ENCODE data around the gene FIGNL1.

FIGNL1 gene

DNA sequence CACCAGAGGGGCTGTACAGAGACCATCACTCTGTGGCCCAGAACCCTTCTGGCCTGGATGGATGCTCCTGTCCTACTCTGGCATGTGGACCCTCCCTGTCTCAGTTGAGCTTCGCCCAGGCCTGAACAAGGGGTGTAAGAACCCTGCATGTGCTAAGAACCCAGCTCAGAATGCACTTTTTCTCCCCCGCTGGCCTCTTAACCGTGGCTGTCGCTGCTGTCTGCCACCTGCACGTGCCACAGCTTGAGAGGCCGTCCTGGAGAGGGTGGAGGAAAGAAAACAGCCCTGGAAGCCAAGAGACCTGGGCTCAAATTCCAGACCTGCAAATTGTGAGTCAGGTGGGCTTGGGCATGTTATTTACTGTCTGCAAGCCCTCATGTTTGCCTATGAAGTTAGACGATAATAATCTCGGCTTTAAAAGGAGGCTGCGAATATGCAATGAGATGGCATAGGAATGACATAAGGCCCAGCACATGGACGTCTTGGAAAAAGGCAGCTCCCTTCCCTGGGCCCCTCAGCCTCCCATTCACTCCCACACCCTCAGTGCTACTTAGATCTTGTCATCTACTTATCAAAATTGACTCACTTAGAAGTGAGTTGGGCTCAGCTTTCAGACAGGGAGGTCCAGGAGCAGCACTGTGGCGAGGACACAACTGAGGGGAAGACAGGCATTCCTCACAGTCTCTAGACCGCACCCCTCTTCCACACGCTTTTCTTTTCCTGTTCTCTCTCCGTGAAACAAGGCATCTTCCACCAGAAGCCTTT lies 31.4 kb downstream of the FIGNL1 start:
- TF ChIP-seq, protein P1, sequence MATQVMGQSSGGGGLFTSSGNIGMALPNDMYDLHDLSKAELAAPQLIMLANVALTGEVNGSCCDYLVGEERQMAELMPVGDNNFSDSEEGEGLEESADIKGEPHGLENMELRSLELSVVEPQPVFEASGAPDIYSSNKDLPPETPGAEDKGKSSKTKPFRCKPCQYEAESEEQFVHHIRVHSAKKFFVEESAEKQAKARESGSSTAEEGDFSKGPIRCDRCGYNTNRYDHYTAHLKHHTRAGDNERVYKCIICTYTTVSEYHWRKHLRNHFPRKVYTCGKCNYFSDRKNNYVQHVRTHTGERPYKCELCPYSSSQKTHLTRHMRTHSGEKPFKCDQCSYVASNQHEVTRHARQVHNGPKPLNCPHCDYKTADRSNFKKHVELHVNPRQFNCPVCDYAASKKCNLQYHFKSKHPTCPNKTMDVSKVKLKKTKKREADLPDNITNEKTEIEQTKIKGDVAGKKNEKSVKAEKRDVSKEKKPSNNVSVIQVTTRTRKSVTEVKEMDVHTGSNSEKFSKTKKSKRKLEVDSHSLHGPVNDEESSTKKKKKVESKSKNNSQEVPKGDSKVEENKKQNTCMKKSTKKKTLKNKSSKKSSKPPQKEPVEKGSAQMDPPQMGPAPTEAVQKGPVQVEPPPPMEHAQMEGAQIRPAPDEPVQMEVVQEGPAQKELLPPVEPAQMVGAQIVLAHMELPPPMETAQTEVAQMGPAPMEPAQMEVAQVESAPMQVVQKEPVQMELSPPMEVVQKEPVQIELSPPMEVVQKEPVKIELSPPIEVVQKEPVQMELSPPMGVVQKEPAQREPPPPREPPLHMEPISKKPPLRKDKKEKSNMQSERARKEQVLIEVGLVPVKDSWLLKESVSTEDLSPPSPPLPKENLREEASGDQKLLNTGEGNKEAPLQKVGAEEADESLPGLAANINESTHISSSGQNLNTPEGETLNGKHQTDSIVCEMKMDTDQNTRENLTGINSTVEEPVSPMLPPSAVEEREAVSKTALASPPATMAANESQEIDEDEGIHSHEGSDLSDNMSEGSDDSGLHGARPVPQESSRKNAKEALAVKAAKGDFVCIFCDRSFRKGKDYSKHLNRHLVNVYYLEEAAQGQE (IDR thresholded peaks at IDR 0.05; ENCODE audit: insufficient read depth in 1 of 2, low read depth in 2 of 2, low read length in 2 of 2) = no peak
- no peak for TF ChIP-seq FOXP2 (optimal IDR thresholded peaks at IDR 0.05; ENCODE audit: borderline replicate concordance, extremely low read depth, extremely low read length, insufficient read depth)
- TF ChIP-seq POLR2AphosphoS5 (IDR thresholded peaks at IDR 0.05; ENCODE audit: low read depth, low read length) = no peak
- no peak for TF ChIP-seq TAF1 (IDR thresholded peaks at IDR 0.05; ENCODE audit: borderline replicate concordance, insufficient read depth, low read length)
- no peak for TF ChIP-seq SIN3A (IDR thresholded peaks at IDR 0.05; ENCODE audit: borderline replicate concordance, insufficient read depth, low read length)

DNA sequence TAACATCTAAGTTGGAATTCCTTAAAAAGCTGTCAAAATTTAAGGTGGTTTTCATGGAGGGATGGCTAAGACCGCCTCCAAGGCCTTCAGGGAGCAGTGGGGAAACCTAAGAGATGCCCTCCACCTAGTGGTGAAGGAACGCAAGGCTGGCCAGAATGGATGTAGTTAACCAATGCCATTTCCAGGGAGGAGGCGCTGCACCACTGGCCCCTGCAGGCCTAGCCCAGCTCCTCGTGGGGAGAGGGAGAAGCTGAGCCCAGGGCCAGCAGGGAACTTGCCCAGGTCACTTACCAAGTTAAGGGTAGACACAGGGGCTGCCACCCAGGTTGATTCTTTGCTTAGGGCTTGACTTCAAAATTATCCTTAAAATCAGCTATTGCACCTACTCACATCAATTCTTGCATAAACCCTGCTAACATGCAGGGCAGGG lies 32.0 kb downstream of the FIGNL1 start:
- TF ChIP-seq TAF1 (IDR thresholded peaks at IDR 0.05; ENCODE audit: borderline replicate concordance, insufficient read depth, low read length) (no peak), SIN3A (IDR thresholded peaks at IDR 0.05; ENCODE audit: borderline replicate concordance, insufficient read depth, low read length) (no peak), FOXP2 (optimal IDR thresholded peaks at IDR 0.05; ENCODE audit: borderline replicate concordance, extremely low read depth, extremely low read length, insufficient read depth) (no peak), POLR2AphosphoS5 (IDR thresholded peaks at IDR 0.05; ENCODE audit: low read depth, low read length) (no peak)
- TF ChIP-seq, protein P1 (IDR thresholded peaks at IDR 0.05; ENCODE audit: insufficient read depth in 1 of 2, low read depth in 2 of 2, low read length in 2 of 2) = no peak

DNA sequence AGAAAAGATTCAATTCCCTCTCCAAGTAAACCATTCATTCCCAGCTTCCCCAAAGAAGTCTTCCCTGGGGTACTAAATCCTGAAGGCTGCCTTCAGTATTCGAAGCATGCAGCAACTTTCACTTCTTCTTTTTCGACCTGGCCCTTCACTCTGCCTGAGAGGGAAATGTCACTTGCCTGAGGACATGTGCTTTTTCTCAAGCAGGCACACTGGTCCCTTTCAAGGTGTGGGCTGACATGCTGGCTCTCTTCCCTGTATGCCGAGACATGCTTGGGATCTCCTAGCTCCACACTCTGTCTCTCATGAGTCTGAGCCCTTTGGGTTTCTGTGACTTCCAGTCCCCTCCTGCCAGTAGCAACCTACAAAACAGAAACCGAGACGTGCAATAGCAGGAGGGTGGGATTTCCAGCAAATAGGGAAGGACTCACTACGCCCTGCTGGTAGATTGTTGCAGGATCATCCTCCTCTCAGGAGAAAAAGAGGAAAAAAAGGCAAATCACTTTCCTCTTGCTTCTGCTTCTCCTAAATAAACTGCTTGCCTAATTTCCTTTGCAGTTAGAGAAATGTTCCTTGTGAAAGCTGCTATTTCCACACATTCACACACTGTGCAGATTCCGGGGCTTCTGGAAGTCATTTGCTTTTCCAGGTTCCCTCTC lies 33.5 kb downstream of the FIGNL1 start:
- TF ChIP-seq, protein P1 (IDR thresholded peaks at IDR 0.05; ENCODE audit: insufficient read depth in 1 of 2, low read depth in 2 of 2, low read length in 2 of 2) = no peak
- TF ChIP-seq SIN3A (IDR thresholded peaks at IDR 0.05; ENCODE audit: borderline replicate concordance, insufficient read depth, low read length) = no peak
- no peak for TF ChIP-seq TAF1 (IDR thresholded peaks at IDR 0.05; ENCODE audit: borderline replicate concordance, insufficient read depth, low read length)
- no peak for TF ChIP-seq FOXP2 (optimal IDR thresholded peaks at IDR 0.05; ENCODE audit: borderline replicate concordance, extremely low read depth, extremely low read length, insufficient read depth)
- TF ChIP-seq POLR2AphosphoS5 (IDR thresholded peaks at IDR 0.05; ENCODE audit: low read depth, low read length) = no peak

DNA sequence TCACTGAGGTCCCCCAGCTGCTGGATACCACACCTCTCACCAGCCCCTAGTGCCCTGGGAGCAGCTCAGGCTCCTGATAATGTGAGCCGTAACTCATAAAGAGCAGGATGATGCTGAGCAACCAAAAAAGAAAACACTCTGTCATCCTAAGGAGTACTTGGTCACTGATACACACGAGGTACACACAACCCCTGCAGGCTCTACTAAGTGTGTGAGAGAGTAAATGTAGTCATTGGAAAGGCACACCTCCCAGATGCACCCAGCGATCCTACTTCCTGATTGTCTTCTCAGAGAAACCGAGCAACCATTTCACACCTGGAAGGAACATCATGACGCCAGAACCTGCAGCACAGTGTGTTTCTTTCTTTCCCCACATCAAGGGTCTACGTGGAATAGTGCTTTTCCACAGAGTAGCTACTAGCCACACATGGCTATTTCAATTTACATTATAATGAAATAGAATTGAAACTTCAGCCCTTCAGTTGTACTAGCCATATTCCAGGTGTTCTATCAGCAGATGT lies 34.2 kb downstream of the FIGNL1 start:
- TF ChIP-seq FOXP2 (optimal IDR thresholded peaks at IDR 0.05; ENCODE audit: borderline replicate concordance, extremely low read depth, extremely low read length, insufficient read depth) (no peak), POLR2AphosphoS5 (IDR thresholded peaks at IDR 0.05; ENCODE audit: low read depth, low read length) (no peak), TAF1 (IDR thresholded peaks at IDR 0.05; ENCODE audit: borderline replicate concordance, insufficient read depth, low read length) (no peak), SIN3A (IDR thresholded peaks at IDR 0.05; ENCODE audit: borderline replicate concordance, insufficient read depth, low read length) (no peak)
- TF ChIP-seq, protein P1 (IDR thresholded peaks at IDR 0.05; ENCODE audit: insufficient read depth in 1 of 2, low read depth in 2 of 2, low read length in 2 of 2) = no peak
